Uterus (tissue), 4 donors: ENCODE measurements around the gene CEP104. TPM values are rescaled to one million over a fixed set of nuclear protein-coding genes. Genes with fewer than 3 reads are reported as not detected.

Experiments used
- DNase-seq, 2 donors: peaks; one replicate each; pipeline ENCODE4 v3.0.0-alpha.2; 2019 to 2020
- H3K27ac ChIP-seq, 2 donors: fragments of 200-600 bp; sonication (generic); 1 replicate in 1 of 2; 2 replicates in 1 of 2; pipeline ENCODE4 v1.5.1; 2016 to 2018
- H3K27me3 ChIP-seq, 2 donors: fragments of 200-600 bp; sonication (generic); one replicate each; pipeline ENCODE4 v1.5.1; 2018 to 2019; ENCODE audit warnings: control low read depth in 1 of 2
- H3K36me3 ChIP-seq, 2 donors: fragments of 200-600 bp; sonication (generic); one replicate each; pipeline ENCODE4 v1.5.1; 2019; ENCODE audit warnings: control low read depth in 1 of 2
- H3K4me1 ChIP-seq, 2 donors: fragments of 200-600 bp; sonication (generic); one replicate each; pipeline ENCODE4 v1.5.1; 2018 to 2019; ENCODE audit warnings: control low read depth in 1 of 2
- H3K4me3 ChIP-seq, 2 donors: fragments of 200-600 bp; sonication (generic); 1 replicate in 1 of 2; 2 replicates in 1 of 2; pipeline ENCODE4 v1.5.1; 2018 to 2019; ENCODE audit warnings: mild to moderate bottlenecking in 1 of 2
- H3K9me3 ChIP-seq, 2 donors: fragments of 200-600 bp; sonication (generic); one replicate each; pipeline ENCODE4 v1.5.1; 2019; ENCODE audit warnings: control low read depth in 1 of 2
- POLR2A ChIP-seq, 2 donors: fragments of 450-650 bp; IDR thresholded peaks; one replicate each; pipeline ENCODE4 v1.6.1; 2016; ENCODE audit warnings: antibody characterized with exemption in 2 of 2, mild to moderate bottlenecking in 1 of 2, moderate library complexity in 1 of 2
- intact Hi-C: fragments of 100-400 bp; cut with DNase I; formaldehyde crosslinking; loops from one replicate; pipeline ENCODE4 v1.15.1; 2023; ENCODE audit warnings: low total_unique reads
- small RNA-seq: library from RNA; depleted of rRNA; stranded (forward); fragments of <200 nt; gene quantifications from one replicate; pipeline ENCODE3, GENCODE V24; 2016
- total RNA-seq, 4 donors: library from RNA; depleted of rRNA in 3 of 4; stranded (reverse); fragments of >200 nt in 3 of 4; gene quantifications; one replicate each; pipeline versions ENCODE4 v1.1.0 to v1.2.4, GENCODE V29; 2014 to 2023
- TF ChIP-seq, protein P1 (sequence below), 4 experiments: fragments of 200-600 bp in 2 of 4; fragments of 450-650 bp in 2 of 4; sonication (generic) in 2 of 4; IDR thresholded peaks; one replicate each; pipeline ENCODE4 v1.5.1; 2016 to 2019; ENCODE audit warnings: antibody characterized with exemption in 4 of 4, mild to moderate bottlenecking in 2 of 4, moderate library complexity in 1 of 4
- donor health status: DM: yes; HTN: yes; CAD: no.

CEP104 gene
- total RNA-seq, 4 donors from 2014 or later = 10.5 to 43.2 (median 22.1) TPM

DNA sequence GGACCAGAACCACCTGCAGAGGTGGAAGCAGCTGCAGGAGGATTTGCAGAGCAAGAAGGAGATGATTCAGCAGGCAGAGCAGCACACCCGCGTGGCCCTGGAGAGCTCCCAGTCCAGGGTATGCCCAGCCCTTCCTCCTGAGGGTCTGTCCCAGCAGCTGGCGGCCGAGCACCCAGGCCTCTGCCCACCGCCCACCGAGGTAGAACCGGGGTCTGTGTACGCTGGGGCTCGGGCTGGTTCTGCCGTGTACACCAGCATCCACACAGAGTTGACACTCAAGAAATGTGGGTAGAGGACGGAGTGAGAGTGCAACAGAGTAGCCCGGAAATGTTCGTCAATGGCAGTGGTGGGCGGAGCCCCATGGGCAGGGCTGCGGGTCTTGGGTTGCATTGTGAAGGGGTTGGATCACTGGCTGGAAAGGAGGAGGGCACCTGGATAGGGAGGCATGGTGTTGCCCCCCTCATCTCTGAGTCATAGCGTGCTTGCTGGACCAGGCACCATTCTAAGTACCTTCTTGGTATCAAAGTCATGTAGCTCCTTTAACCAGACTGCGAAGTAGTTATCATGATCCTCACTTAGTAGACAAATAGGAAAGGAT, 89.6 kb downstream of the CEP104 start:
- DNase-seq = no peak
- intact Hi-C loops = no loop called here
- H3K4me1 ChIP-seq = peaks cover 0 to 4% of the 10 kb centered on the region in 2 donors
- H3K27ac ChIP-seq = no peak overlapping the region
- no peaks in the 10 kb centered on the region for H3K9me3 ChIP-seq
- no peak overlapping the region for H3K4me3 ChIP-seq
- TF ChIP-seq, protein P1, sequence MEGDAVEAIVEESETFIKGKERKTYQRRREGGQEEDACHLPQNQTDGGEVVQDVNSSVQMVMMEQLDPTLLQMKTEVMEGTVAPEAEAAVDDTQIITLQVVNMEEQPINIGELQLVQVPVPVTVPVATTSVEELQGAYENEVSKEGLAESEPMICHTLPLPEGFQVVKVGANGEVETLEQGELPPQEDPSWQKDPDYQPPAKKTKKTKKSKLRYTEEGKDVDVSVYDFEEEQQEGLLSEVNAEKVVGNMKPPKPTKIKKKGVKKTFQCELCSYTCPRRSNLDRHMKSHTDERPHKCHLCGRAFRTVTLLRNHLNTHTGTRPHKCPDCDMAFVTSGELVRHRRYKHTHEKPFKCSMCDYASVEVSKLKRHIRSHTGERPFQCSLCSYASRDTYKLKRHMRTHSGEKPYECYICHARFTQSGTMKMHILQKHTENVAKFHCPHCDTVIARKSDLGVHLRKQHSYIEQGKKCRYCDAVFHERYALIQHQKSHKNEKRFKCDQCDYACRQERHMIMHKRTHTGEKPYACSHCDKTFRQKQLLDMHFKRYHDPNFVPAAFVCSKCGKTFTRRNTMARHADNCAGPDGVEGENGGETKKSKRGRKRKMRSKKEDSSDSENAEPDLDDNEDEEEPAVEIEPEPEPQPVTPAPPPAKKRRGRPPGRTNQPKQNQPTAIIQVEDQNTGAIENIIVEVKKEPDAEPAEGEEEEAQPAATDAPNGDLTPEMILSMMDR (IDR thresholded peaks at IDR 0.05) = no peak
- TF ChIP-seq POLR2A (IDR thresholded peaks at IDR 0.05) = no peak
- no peaks in the 10 kb centered on the region for H3K36me3 ChIP-seq
- H3K27me3 ChIP-seq = no peaks in the 10 kb centered on the region

DNA sequence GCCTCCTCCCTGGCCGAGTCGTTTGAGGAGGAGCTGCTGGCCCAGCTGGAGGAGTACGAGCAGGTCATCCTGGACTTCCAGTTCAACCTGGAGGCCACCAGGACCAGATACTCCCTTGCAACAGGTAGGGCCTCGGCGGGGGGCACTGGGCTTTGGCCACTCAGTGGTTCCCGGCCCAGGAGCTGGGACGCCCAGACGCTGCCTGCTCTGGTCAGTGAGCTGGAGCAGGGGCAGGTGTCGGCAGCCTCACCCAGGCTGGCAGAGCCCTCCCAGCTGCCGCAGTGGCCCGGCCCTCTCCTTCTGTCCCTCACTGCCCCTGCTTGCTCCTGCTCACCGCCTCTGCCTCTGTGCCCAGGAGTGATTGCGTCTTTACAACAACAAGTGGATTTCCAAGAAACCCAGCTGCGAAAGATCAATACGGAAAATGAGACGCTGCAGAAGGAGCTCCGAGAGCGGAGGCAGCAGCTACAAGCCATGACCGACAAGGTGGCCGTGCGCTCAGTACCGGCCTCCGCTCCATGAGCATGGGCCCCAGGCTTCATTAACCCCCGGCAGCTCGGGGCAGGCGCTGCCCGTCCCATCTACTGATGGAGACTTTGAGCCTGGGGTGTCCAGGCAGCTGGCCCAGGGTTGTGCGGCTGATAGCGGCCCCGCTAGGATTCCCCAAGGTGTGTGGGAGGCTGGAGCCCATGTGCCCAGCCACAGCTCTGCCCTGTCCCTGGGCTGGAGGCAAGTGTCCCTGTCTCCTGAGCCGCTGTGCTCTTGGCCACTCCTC, 93.5 kb downstream of the CEP104 start:
- DNase-seq = no peak
- Histone ChIP-seq H3K27ac (no peak overlapping the region), H3K4me3 (no peak overlapping the region), H3K27me3 (no peaks in the 10 kb centered on the region), H3K4me1 (no peaks in the 10 kb centered on the region), H3K9me3 (no peaks in the 10 kb centered on the region), H3K36me3 (no peaks in the 10 kb centered on the region)
- TF ChIP-seq POLR2A (IDR thresholded peaks at IDR 0.05) = no peak
- TF ChIP-seq, protein P1 (IDR thresholded peaks at IDR 0.05) = no peak
- intact Hi-C loops = no loop called here

DNA sequence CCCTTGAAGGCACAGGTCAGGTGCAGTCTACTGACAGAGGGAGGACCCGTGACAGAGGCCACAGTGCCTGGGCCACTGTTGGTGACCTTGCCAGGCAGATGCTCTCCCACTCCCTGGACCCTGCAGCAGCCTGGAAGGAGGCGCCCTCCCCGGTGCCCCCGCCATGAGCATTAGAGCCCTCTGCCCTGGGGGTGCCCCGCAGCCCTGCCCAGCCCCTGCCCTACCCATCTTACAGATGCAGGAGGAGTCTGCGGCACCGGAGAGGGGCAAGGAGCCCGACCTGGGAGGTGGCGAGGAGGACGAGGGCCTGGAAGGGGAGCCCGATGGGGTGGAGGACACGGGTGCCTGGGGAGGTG, 94.2 kb downstream of the CEP104 start:
- H3K9me3 ChIP-seq = no peaks in the 10 kb centered on the region
- no peak overlapping the region for H3K4me3 ChIP-seq
- no peaks in the 10 kb centered on the region for H3K4me1 ChIP-seq
- intact Hi-C loops = no loop called here
- DNase-seq = no peak
- no peaks in the 10 kb centered on the region for H3K27me3 ChIP-seq
- no peaks in the 10 kb centered on the region for H3K36me3 ChIP-seq
- no peak overlapping the region for H3K27ac ChIP-seq
- TF ChIP-seq, protein P1 (IDR thresholded peaks at IDR 0.05) = no peak
- TF ChIP-seq POLR2A (IDR thresholded peaks at IDR 0.05) = no peak

DNA sequence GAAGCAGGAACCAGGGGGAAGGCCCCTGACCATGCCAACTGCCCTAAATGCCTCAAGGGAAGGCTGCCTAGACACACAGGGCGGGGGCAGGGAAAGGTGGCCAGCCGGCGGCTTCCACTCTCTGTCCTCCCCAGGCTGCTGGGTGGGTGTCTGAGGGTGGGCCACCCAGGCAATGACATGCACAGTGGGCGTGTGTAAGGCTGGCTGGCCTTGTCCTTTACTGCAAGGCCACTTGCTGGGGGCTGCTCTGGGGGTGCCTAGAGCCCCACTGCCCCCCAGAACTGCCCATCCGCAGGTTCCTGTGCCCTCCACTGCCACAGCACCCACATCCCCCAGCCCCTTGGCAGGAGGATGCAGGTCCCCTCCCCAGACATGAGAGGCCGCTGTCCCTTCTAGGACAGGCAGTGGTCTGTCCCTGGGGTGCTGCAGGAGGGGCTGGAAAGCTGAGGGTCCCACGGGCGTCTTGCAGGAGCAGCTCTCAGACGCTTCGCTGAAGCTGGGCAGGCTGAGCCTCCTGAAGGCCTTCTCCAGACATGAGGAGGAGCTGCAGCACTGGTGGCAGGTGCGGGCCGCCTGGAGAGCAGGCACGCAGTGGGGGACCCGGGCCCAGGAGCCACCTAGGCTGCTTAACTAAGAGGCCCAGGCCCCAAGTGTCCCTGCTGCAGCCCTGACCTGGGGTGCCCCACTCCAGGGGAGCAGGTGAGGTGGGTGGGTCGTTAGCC, 94.7 kb downstream of the CEP104 start:
- intact Hi-C loops = no loop called here
- Histone ChIP-seq H3K27ac (no peak overlapping the region), H3K4me1 (no peaks in the 10 kb centered on the region), H3K9me3 (no peaks in the 10 kb centered on the region), H3K4me3 (no peak overlapping the region), H3K36me3 (no peaks in the 10 kb centered on the region), H3K27me3 (no peaks in the 10 kb centered on the region)
- no peak for TF ChIP-seq POLR2A (IDR thresholded peaks at IDR 0.05)
- TF ChIP-seq, protein P1 (IDR thresholded peaks at IDR 0.05) = no peak
- no peak for DNase-seq

Small RNAs within 50 kb of the gene (small RNA-seq; reads per million reads assigned to genes)
- not detected for gene RN7SL574P

Other genes with a start within 250 kb of the CEP104 start
- 10 to 100 TPM in 3 of 4 donors, under 1 TPM in 1; 0.88 to 69.0 (median 36.9) TPM for gene MEGF6, start 245.7 kb downstream of the CEP104 start, total RNA-seq
- gene TPRG1L, start 232.2 kb downstream of the CEP104 start, total RNA-seq = 10 to 100 TPM; 18.7 to 43.4 (median 29.6) TPM
- gene WRAP73, start 207.1 kb downstream of the CEP104 start, total RNA-seq = 10 to 100 TPM in 3 of 4 donors, 1 to 10 TPM in 1; 4.6 to 31.7 (median 25.0) TPM
- under 1 TPM in 2 of 4 donors, not detected in 2; 0.30 to 0.76 TPM for gene TP73, start 204.7 kb downstream of the CEP104 start, total RNA-seq
- gene CCDC27, start 104.8 kb downstream of the CEP104 start, total RNA-seq = not detected
- gene SMIM1, start 84.5 kb downstream of the CEP104 start, total RNA-seq = 10 to 100 TPM in 1 of 4 donors, 1 to 10 TPM in 1, not detected in 2; 4.4 to 15.4 TPM
- gene LRRC47, start 60.7 kb downstream of the CEP104 start, total RNA-seq = 10 to 100 TPM; 19.0 to 44.7 (median 37.4) TPM
- gene DFFB, start 265 bp upstream of the CEP104 start, total RNA-seq = 10 to 100 TPM in 2 of 4 donors, 1 to 10 TPM in 1, under 1 TPM in 1; 0.51 to 17.9 (median 9.3) TPM
- gene C1orf174, start 43.1 kb upstream of the CEP104 start, total RNA-seq = 10 to 100 TPM in 2 of 4 donors, 1 to 10 TPM in 2; 6.4 to 41.9 (median 17.5) TPM